K562 (cell line): Measurements from ENCODE around the gene SYDE1. TPM values are rescaled to one million over a fixed set of nuclear protein-coding genes. Genes with fewer than 3 reads are reported as not detected.
A peak's percentile ranks its signal among the peaks of the same experiment; 100 is the strongest.

Experiments
- ATAC-seq: fragments of 200-7000 bp; cut with Tn5 transposase; 3 replicates; pipeline ENCODE4 v1.9.1; 2020; ENCODE audit warnings: moderate library complexity
- BruUV-seq: library from RNA; stranded (reverse); fragments of 400-500 nt; replicated peaks from 2 replicates; lab custom pipeline; 2021; lab: Mats Ljungman, UMichigan
- CTCF ChIA-PET: fragments of 300-600 bp; formaldehyde crosslinking; extraction: SDS; loops from one replicate; lab custom pipeline; 2021; ENCODE audit warnings: low intra/inter-chr PET ratio; lab: Yijun Ruan, JAX
- POLR2A ChIA-PET: fragments of 300-600, 350-650 bp; sonication (Branson Sonifier 250); formaldehyde crosslinking; extraction: SDS; loops from one replicate; lab custom pipeline; 2021; ENCODE audit warnings: antibody characterized with exemption, inconsistent platforms; lab: Yijun Ruan, JAX
- DNase-seq, 4 experiments: peaks; one replicate each; pipeline versions ENCODE4 v3.0.0 to v3.0.0-alpha.2; 2011 to 2018; ENCODE audit warnings: low spot score in 3 of 4, mixed read lengths in 3 of 4; ENCODE audit errors: extremely low read depth in 1 of 4
- FAIRE-seq: peaks from 2 replicates; lab custom pipeline; 2011; peaks lifted over from hg19 to GRCh38; lab: Jason Lieb, UNC
- H2AFZ ChIP-seq: 2 replicates; pipeline ENCODE4 v1.6.0; 2011; ENCODE audit warnings: low read depth, low read length, control low read depth, inconsistent platforms
- H3K27ac ChIP-seq: fragments of 200-600 bp; 3 replicates; pipeline ENCODE4 v1.8.0; 2011; ENCODE audit warnings: low read depth, mild to moderate bottlenecking, control low read depth, inconsistent platforms, low read length, moderate library complexity, mixed read lengths; ENCODE audit errors: extremely low read depth
- H3K27me3 ChIP-seq, 2 experiments: fragments of 300-600 bp in 1 of 2; 2 replicates in 1 of 2; 3 replicates in 1 of 2; pipeline versions ENCODE4 v1.6.0 to v1.8.0; 2011; ENCODE audit warnings: inconsistent platforms in 2 of 2, low read length in 2 of 2, mild to moderate bottlenecking in 1 of 2, mixed read lengths in 1 of 2, moderate library complexity in 1 of 2; ENCODE audit not compliant: control insufficient read depth in 2 of 2, insufficient read depth in 2 of 2
- H3K36me3 ChIP-seq: fragments of 300-600 bp; 3 replicates; pipeline ENCODE4 v1.8.0; 2011; ENCODE audit warnings: mild to moderate bottlenecking, low read length, inconsistent platforms; ENCODE audit not compliant: control insufficient read depth, insufficient read depth
- H3K4me1 ChIP-seq, 2 experiments: fragments of 200-600 bp in 1 of 2; replicated peaks in 1 of 2; 2 replicates in 1 of 2; 3 replicates in 1 of 2; pipeline versions ENCODE4 v1.5.1 to v1.8.0; 2011; ENCODE audit warnings: inconsistent platforms in 2 of 2, low read length in 2 of 2, mild to moderate bottlenecking in 1 of 2, mixed read lengths in 1 of 2, moderate library complexity in 1 of 2; ENCODE audit not compliant: control insufficient read depth in 2 of 2, insufficient read depth in 2 of 2
- H3K4me2 ChIP-seq: 2 replicates; pipeline ENCODE4 v1.6.1; 2011; ENCODE audit warnings: low read length, control low read depth, inconsistent platforms, mixed read lengths; ENCODE audit not compliant: insufficient read depth
- H3K4me3 ChIP-seq: fragments of 200-600 bp; sonication (generic), shearing (Covaris generic); 2 replicates; pipeline ENCODE4 v1.5.1; 2016; ENCODE audit warnings: control low read depth, inconsistent platforms
- H3K79me2 ChIP-seq: fragments of 200-600 bp; 3 replicates; pipeline ENCODE4 v1.8.0; 2011; ENCODE audit warnings: low read length, inconsistent platforms; ENCODE audit not compliant: control insufficient read depth, insufficient read depth
- H3K9ac ChIP-seq, 2 experiments: 2 replicates each; pipeline versions ENCODE4 v1.6.0 to v1.6.1; 2011; ENCODE audit warnings: low read depth in 2 of 2, low read length in 2 of 2, control low read depth in 1 of 2, inconsistent platforms in 1 of 2, mild to moderate bottlenecking in 1 of 2, mixed read lengths in 1 of 2; ENCODE audit not compliant: insufficient read depth in 1 of 2
- H3K9me1 ChIP-seq: one replicate; pipeline ENCODE4 v1.6.0; 2011; ENCODE audit warnings: inconsistent platforms, mild to moderate bottlenecking, low read length, moderate library complexity; ENCODE audit not compliant: control insufficient read depth, insufficient read depth
- H3K9me3 ChIP-seq: replicated peaks from 2 replicates; pipeline ENCODE4 v1.5.1; 2011; ENCODE audit warnings: low read depth, low read length, inconsistent platforms; ENCODE audit not compliant: control insufficient read depth, insufficient read depth
- H4K20me1 ChIP-seq: replicated peaks from 2 replicates; pipeline ENCODE4 v1.6.1; 2011; ENCODE audit warnings: low read length, inconsistent platforms, mixed read lengths; ENCODE audit not compliant: control insufficient read depth, insufficient read depth
- BCOR ChIP-seq: fragments of 450-650 bp; IDR thresholded peaks from 2 replicates; pipeline ENCODE4 v1.6.1; 2016
- HDGF ChIP-seq: fragments of 450-650 bp; IDR thresholded peaks from 2 replicates; pipeline ENCODE4 v1.6.1; 2016
- RB1 ChIP-seq: fragments of 450-650 bp; IDR thresholded peaks from 2 replicates; pipeline ENCODE4 v1.6.1; 2017; ENCODE audit warnings: low read depth, mild to moderate bottlenecking
- SIN3A ChIP-seq, 2 experiments: fragments of 150-350 bp in 1 of 2; IDR thresholded peaks; 2 replicates each; pipeline ENCODE4 v1.6.1; 2011 to 2016; ENCODE audit warnings: borderline replicate concordance in 2 of 2, low read depth in 2 of 2, low read length in 2 of 2, mild to moderate bottlenecking in 2 of 2, moderate library complexity in 2 of 2; ENCODE audit not compliant: control insufficient read depth in 1 of 2
- TAF15 ChIP-seq: fragments of 200-400 bp; formaldehyde crosslinking; IDR thresholded peaks from 2 replicates; pipeline ENCODE4 v1.6.1; 2017; ENCODE audit warnings: mild to moderate bottlenecking, low read depth, low read length, moderate library complexity
- ZNF224 ChIP-seq: sonication (generic); formaldehyde crosslinking; IDR thresholded peaks from 2 replicates; pipeline ENCODE4 v1.8.0; 2022; ENCODE audit warnings: mild to moderate bottlenecking, missing genetic modification reagents
- ZNF324 ChIP-seq: fragments of 250-450 bp; sonication (Bioruptor Pico); IDR thresholded peaks from 2 replicates; pipeline ENCODE4 v1.4.0; 2020; ENCODE audit warnings: mild to moderate bottlenecking
- WGBS: fragments of 100-300 bp; shearing (Covaris generic); methylation state at CpG from one replicate; pipeline ENCODE4 v1.1.6; 2016; ENCODE audit warnings: low coverage, mixed read lengths; ENCODE audit not compliant: insufficient coverage; ENCODE audit errors: missing lambda C conversion rate; 5-methylcytosine and 5-hydroxymethylcytosine counted together
- in situ Hi-C: fragments of 300-500 bp; cut with MboI; formaldehyde crosslinking; loops from 4 replicates; pipeline ENCODE4 v1.15.0; 2018; ENCODE audit warnings: inconsistent platforms, mixed read lengths
- intact Hi-C: fragments of 100-400 bp; cut with micrococcal nuclease; formaldehyde crosslinking; loops from 2 replicates; pipeline ENCODE4 v1.14.2; 2022
- polyA plus RNA-seq, 8 experiments: library from polyadenylated mRNA; depleted of rRNA in 4 of 8; stranded (reverse) in 5 of 8; unstranded in 3 of 8; fragments of >200 nt; fragmentation: Nextera tagmentation in 2 of 8; fragmentation: Illumina TruSeq in 1 of 8; extraction: Ambion mirVana in 2 of 8; extraction: Trizol in 1 of 8; gene quantifications; 2 replicates each; pipeline versions ENCODE4 v1.2.1 to v1.2.3, GENCODE V29; 2011 to 2014; ENCODE audit warnings: inconsistent platforms in 1 of 8, missing spikeins in 1 of 8
- total RNA-seq, 7 experiments: library from RNA; depleted of rRNA in 6 of 7; stranded (reverse); fragments of >200 nt in 6 of 7; fragmentation: Illumina TruSeq in 2 of 7; extraction: Trizol in 2 of 7; gene quantifications; 2 replicates each; pipeline versions ENCODE4 v1.2.1 to v1.2.3, GENCODE V29; 2011 to 2021; ENCODE audit warnings: low replicate concordance in 1 of 7
- TF ChIP-seq, protein P1 (sequence below): fragments of 450-650 bp; IDR thresholded peaks from 2 replicates; pipeline ENCODE4 v1.6.1; 2018; ENCODE audit warnings: mild to moderate bottlenecking, low read depth; ENCODE audit not compliant: partially characterized antibody
- TF ChIP-seq, protein P2 (sequence below): fragments of 450-650 bp; IDR thresholded peaks from 2 replicates; pipeline ENCODE4 v1.6.1; 2016; ENCODE audit warnings: mild to moderate bottlenecking
- TF ChIP-seq, protein P3 (sequence below): fragments of 250-450 bp; sonication (Bioruptor Pico); IDR thresholded peaks from 2 replicates; pipeline ENCODE4 v1.8.0; 2021; ENCODE audit warnings: moderate library complexity, mild to moderate bottlenecking, inconsistent platforms

The SYDE1 gene
- total and polyA plus RNA-seq, 9 of the 15 experiments (the other 6 are each of a cell fraction or from before 2014, with no cell fraction given) = 0.04 TPM; not detected in 8

DNA sequence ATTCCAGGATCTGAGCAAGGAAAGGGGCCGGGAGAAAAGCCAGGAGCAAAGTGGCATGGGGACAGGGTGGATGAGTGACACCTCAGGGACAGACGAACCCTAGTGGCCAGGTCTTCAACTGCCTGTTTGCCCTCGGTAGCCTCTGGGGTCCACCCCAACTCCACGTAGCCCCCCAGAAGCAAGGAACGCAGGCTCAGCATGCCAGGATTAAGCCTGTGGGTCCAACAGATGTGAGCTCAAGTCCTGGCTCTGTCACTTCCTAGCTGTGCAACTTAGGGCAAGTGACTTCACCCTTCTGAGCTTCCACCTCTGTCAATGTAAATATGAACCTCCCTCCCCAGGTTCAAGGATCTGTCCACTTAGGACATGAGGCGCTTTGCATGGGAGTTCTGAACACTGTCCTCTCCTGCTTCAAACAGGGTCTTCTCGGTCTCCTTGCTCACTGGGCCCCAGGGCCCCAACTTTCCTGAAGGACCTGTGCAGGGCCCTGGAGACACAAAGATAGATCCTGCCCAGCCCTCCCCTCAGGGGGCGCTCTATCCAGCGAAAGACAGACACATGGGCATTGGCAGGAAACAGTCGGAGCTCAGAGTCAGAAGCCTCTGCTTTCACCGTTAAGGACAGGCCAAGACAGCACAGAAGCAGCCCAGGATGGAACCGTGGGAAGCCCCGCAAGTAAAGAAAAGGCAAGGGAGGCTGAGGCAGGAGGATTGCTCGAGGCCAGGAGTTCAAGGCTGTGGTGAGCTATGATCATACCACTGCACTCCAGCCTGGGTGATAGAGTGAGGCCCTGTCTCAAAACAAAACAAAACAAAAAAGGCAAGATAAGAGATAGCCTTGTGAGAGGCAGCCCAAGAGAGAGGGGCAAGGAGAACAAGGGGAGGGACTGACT lies 13.2 kb downstream of the SYDE1 start (continued):
- TF ChIP-seq, protein P1, sequence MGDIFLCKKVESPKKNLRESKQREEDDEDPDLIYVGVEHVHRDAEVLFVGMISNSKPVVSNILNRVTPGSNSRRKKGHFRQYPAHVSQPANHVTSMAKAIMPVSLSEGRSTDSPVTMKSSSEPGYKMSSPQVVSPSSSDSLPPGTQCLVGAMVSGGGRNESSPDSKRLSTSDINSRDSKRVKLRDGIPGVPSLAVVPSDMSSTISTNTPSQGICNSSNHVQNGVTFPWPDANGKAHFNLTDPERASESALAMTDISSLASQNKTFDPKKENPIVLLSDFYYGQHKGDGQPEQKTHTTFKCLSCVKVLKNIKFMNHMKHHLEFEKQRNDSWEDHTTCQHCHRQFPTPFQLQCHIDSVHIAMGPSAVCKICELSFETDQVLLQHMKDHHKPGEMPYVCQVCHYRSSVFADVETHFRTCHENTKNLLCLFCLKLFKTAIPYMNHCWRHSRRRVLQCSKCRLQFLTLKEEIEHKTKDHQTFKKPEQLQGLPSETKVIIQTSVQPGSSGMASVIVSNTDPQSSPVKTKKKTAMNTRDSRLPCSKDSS = no peak

DNA sequence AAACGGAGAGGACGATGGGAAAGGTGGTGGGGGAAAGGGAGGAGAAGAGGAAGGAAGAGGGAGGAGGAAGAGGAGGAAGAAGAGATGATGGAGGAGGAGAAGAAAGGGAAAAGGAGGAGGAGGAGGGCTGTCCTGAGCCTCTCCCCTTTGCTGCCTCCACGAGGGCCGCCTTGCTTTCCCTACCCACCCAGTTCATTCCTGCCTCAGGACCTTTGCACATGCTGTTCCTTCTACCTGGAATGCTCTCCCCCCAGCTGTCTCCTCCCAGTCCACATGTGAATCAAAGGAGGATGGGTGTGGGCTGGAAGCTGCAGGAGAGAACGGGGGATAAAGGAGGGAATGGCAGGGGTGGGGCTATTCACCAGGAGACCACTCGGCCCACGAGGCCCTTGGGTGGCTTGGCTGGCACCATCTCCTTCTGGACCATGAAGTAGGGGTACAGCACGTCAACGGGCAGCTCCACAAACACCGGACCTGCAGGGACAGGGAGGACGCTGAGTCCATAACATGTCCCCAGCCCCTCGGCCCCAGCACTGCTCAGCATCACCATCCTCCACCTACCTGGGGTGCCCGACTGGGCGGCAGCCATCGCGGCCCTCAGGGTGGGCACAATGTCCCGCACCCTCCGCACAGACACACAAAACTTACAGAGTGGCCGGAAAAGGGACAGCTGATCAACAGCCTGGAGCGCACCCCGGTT lies 15.3 kb downstream of the SYDE1 start:
- Histone ChIP-seq H3K27me3 (no peaks in the 10 kb centered on the region), H3K4me2 (no peak overlapping the region), H2AFZ (no peak overlapping the region), H3K79me2 (peaks cover 11% of the 10 kb centered on the region), H3K27ac (no peak overlapping the region), H3K4me3 (no peak overlapping the region), H3K9me1 (peaks cover 6% of the 10 kb centered on the region), H3K9ac (no peak overlapping the region; a peak in 1 of 4 replicates), H3K9me3 (no peaks in the 10 kb centered on the region; the same call in 1 of the 2 replicates), H3K36me3 (peaks cover 35% of the 10 kb centered on the region; the same call in 2 of the 3 replicates), H3K4me1 (peaks cover 5 to 28% of the 10 kb centered on the region in 2 experiments; a peak in 4 of 5 replicates), H4K20me1 (no peaks in the 10 kb centered on the region)
- FAIRE-seq (no peak), ATAC-seq (no peak), DNase-seq (no peak)
- WGBS = 52% methylated on average over 18 of the region's 21 CpGs
- in situ Hi-C loops (no loop called here), intact Hi-C loops (no loop called here)
- ChIA-PET POLR2A (interaction anchor here (0.7 kb wide), 1 partner anchor 14 kb away, joined by 3 read pairs; no protein-coding TSS in a partner anchor), CTCF (no interaction called here)
- no TSS peak for BruUV-seq
- TF ChIP-seq SIN3A (IDR thresholded peaks at IDR 0.05; ENCODE audit: borderline replicate concordance in 2 of 2, control insufficient read depth in 1 of 2, low read depth in 2 of 2, low read length in 2 of 2) = no peak
- TF ChIP-seq, protein P2, sequence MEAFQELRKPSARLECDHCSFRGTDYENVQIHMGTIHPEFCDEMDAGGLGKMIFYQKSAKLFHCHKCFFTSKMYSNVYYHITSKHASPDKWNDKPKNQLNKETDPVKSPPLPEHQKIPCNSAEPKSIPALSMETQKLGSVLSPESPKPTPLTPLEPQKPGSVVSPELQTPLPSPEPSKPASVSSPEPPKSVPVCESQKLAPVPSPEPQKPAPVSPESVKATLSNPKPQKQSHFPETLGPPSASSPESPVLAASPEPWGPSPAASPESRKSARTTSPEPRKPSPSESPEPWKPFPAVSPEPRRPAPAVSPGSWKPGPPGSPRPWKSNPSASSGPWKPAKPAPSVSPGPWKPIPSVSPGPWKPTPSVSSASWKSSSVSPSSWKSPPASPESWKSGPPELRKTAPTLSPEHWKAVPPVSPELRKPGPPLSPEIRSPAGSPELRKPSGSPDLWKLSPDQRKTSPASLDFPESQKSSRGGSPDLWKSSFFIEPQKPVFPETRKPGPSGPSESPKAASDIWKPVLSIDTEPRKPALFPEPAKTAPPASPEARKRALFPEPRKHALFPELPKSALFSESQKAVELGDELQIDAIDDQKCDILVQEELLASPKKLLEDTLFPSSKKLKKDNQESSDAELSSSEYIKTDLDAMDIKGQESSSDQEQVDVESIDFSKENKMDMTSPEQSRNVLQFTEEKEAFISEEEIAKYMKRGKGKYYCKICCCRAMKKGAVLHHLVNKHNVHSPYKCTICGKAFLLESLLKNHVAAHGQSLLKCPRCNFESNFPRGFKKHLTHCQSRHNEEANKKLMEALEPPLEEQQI = no peak
- TF ChIP-seq, protein P3, sequence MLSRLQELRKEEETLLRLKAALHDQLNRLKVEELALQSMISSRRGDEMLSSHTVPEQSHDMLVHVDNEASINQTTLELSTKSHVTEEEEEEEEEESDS (CRISPR knock-in tag) = no peak
- TF ChIP-seq RB1 = no peak
- TF ChIP-seq ZNF224 (CRISPR knock-in tag) = no peak
- TF ChIP-seq TAF15 = no peak
- TF ChIP-seq BCOR = peak; percentile 10; the same call in 1 of the 2 replicates
- no peak for TF ChIP-seq HDGF
- no peak for TF ChIP-seq ZNF324
